ENCODE data around the gene GJB4.

GRCh38 chr1:34794790-34795180 lies 35.2 kb downstream of the GJB4 start:
- TF ChIP-seq, protein P1, sequence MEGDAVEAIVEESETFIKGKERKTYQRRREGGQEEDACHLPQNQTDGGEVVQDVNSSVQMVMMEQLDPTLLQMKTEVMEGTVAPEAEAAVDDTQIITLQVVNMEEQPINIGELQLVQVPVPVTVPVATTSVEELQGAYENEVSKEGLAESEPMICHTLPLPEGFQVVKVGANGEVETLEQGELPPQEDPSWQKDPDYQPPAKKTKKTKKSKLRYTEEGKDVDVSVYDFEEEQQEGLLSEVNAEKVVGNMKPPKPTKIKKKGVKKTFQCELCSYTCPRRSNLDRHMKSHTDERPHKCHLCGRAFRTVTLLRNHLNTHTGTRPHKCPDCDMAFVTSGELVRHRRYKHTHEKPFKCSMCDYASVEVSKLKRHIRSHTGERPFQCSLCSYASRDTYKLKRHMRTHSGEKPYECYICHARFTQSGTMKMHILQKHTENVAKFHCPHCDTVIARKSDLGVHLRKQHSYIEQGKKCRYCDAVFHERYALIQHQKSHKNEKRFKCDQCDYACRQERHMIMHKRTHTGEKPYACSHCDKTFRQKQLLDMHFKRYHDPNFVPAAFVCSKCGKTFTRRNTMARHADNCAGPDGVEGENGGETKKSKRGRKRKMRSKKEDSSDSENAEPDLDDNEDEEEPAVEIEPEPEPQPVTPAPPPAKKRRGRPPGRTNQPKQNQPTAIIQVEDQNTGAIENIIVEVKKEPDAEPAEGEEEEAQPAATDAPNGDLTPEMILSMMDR (IDR thresholded peaks at IDR 0.05; ENCODE audit: low read depth, low read length), result no peak
- no peak for TF ChIP-seq EZH2phosphoT487 (IDR thresholded peaks at IDR 0.05; ENCODE audit: low read depth)
